GM19099 (cell line): ENCODE measurements around the gene ZBTB7C.

Experiments
- POLR2A ChIP-seq: IDR thresholded peaks from 3 replicates; pipeline ENCODE4 v1.6.1; 2011; ENCODE audit warnings: low read depth; ENCODE audit not compliant: insufficient read length; ENCODE audit errors: extremely low read depth

Gene ZBTB7C

GRCh38 chr18:48161191-48161910 lies 247.8 kb downstream of the ZBTB7C start:
- TF ChIP-seq POLR2A, result no peak

- no peak for TF ChIP-seq POLR2A
Observed at GRCh38 chr18:48160622-48161021, 248.6 kb downstream of the ZBTB7C start.

- TF ChIP-seq POLR2A, result no peak
Observed at GRCh38 chr18:48159816-48160215, 249.4 kb downstream of the ZBTB7C start.

GRCh38 chr18:48158721-48159120 lies 250.5 kb downstream of the ZBTB7C start:
- TF ChIP-seq POLR2A, result no peak

- TF ChIP-seq POLR2A, result no peak
Observed at GRCh38 chr18:48157956-48158355, 251.2 kb downstream of the ZBTB7C start.

GRCh38 chr18:48155856-48156255 lies 253.3 kb downstream of the ZBTB7C start:
- TF ChIP-seq POLR2A, result no peak

GRCh38 chr18:48154828-48155227 lies 254.4 kb downstream of the ZBTB7C start:
- no peak for TF ChIP-seq POLR2A

GRCh38 chr18:48153613-48154481 lies 255.3 kb downstream of the ZBTB7C start:
- no peak for TF ChIP-seq POLR2A

GRCh38 chr18:48152549-48152948 lies 256.6 kb downstream of the ZBTB7C start:
- no peak for TF ChIP-seq POLR2A

- TF ChIP-seq POLR2A, result no peak
Observed at GRCh38 chr18:48151421-48152065, 257.6 kb downstream of the ZBTB7C start.

GRCh38 chr18:48149020-48149685 lies 260.0 kb downstream of the ZBTB7C start:
- TF ChIP-seq POLR2A, result no peak

GRCh38 chr18:48142994-48143393 lies 266.2 kb downstream of the ZBTB7C start:
- no peak for TF ChIP-seq POLR2A

GRCh38 chr18:48142353-48142752 lies 266.8 kb downstream of the ZBTB7C start:
- no peak for TF ChIP-seq POLR2A

- no peak for TF ChIP-seq POLR2A
Observed at GRCh38 chr18:48140731-48141130, 268.5 kb downstream of the ZBTB7C start.
